NCI-H187 treated with DMSO at 0.1 percent for 48 hours (cell line): Measurements from ENCODE around the gene DAD1.

ENCODE experiments used
- DNase-seq: peaks from one replicate; lab custom pipeline; 2025; lab: John Stamatoyannopoulos, UW

The DAD1 gene

DNA sequence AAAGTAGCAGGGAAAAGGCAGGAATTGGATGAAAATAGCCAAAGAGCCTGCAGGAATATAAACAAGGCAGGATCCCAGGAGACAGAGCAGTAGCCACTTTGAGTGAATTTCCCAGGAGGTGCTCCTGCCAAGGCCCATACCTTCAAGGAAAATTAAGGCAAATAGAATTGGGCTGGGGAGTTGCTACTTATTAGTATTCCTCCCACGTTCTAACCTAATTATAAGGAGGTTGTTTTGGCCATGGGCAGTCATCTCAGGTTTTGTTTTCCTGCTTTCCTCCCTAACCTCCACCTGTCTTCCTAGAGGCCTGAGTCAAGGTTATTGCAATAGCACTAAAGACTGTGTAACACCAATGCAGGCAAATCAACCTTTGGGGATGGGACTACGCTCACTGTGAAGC is 73.1 kb downstream of the DAD1 start:
- no peak for DNase-seq
